RPMI7951 (cell line): Measurements from ENCODE around the gene IRF4. TPM values are rescaled to one million over a fixed set of nuclear protein-coding genes. Genes with fewer than 3 reads are reported as not detected.

ENCODE experiments used
- total RNA-seq: library from RNA; depleted of rRNA; stranded (reverse); fragments of >200 nt; shearing (Covaris generic); gene quantifications from 2 replicates; pipeline ENCODE4 v1.2.3, GENCODE V29; 2014; rRNA removed

The IRF4 gene
- total RNA-seq, 1 experiment from 2014 or later = 0.24 TPM

Other genes starting within 250 kb of the IRF4 start
- gene DUSP22, start 99.3 kb upstream of the IRF4 start, total RNA-seq = 10.5 and 15.6 TPM in 2 replicates